ENCODE results near the gene PAQR3.

GRCh38 chr4:78956975-78957374, 17.7 kb upstream of the PAQR3 start:
- no peak for TF ChIP-seq CTCF (IDR thresholded peaks at IDR 0.05; ENCODE audit: low read depth, low read length, poor library complexity, severe bottlenecking)
- TF ChIP-seq EZH2phosphoT487 (IDR thresholded peaks at IDR 0.05; ENCODE audit: borderline replicate concordance, low read length) = no peak
